Neural cell (in vitro differentiated cells): ENCODE data around the gene ADGRE3. TPM values are rescaled to one million over a fixed set of nuclear protein-coding genes. Genes with fewer than 3 reads are reported as not detected.

Source experiments
- H2AFZ ChIP-seq: fragments of 200-600, 300-800 bp; sonication (generic), shearing (Covaris generic); 2 replicates; pipeline ENCODE4 v1.6.0; 2014; ENCODE audit warnings: low read depth, mild to moderate bottlenecking, antibody characterized with exemption, low read length, moderate library complexity
- H3F3A ChIP-seq: fragments of 200-600 bp; shearing (Covaris generic); 2 replicates; pipeline ENCODE4 v1.6.1; 2016; ENCODE audit warnings: mild to moderate bottlenecking, moderate library complexity, mixed read lengths, antibody characterized with exemption, low read length; ENCODE audit not compliant: insufficient read depth, poor library complexity, severe bottlenecking
- H3K27ac ChIP-seq: fragments of 200-600, 300-800 bp; sonication (generic), shearing (Covaris generic); 2 replicates; pipeline ENCODE4 v1.5.1; 2014; ENCODE audit warnings: mild to moderate bottlenecking, low read length, moderate library complexity
- H3K27me3 ChIP-seq: fragments of 300-800, 200-600 bp; sonication (generic), shearing (Covaris generic); 2 replicates; pipeline ENCODE4 v1.6.0; 2014; ENCODE audit warnings: mild to moderate bottlenecking, low read depth, low read length, moderate library complexity; ENCODE audit not compliant: insufficient read depth
- H3K36me3 ChIP-seq: fragments of 300-800, 200-600 bp; sonication (generic), shearing (Covaris generic); 2 replicates; pipeline ENCODE4 v1.5.1; 2014; ENCODE audit warnings: mild to moderate bottlenecking, antibody characterized with exemption, low read length, moderate library complexity; ENCODE audit not compliant: insufficient read depth
- H3K4me2 ChIP-seq: fragments of 300-800, 200-600 bp; sonication (generic), shearing (Covaris generic); 2 replicates; pipeline ENCODE4 v1.6.0; 2014; ENCODE audit warnings: mild to moderate bottlenecking, low read length
- H3K4me3 ChIP-seq: fragments of 300-800, 200-600 bp; sonication (generic), shearing (Covaris generic); 2 replicates; pipeline ENCODE4 v1.5.1; 2014; ENCODE audit warnings: mild to moderate bottlenecking, low read length, moderate library complexity
- H3K79me2 ChIP-seq: fragments of 200-600 bp; shearing (Covaris generic); replicated peaks from 2 replicates; pipeline ENCODE4 v1.6.0; 2014; ENCODE audit warnings: mild to moderate bottlenecking, low read length, moderate library complexity; ENCODE audit not compliant: insufficient read depth
- H3K9ac ChIP-seq: fragments of 300-800, 200-600 bp; sonication (generic), shearing (Covaris generic); 2 replicates; pipeline ENCODE4 v1.6.1; 2016; ENCODE audit warnings: mild to moderate bottlenecking, low read length, mixed read lengths
- H3K9me2 ChIP-seq: fragments of 200-600 bp; shearing (Covaris generic); 2 replicates; pipeline ENCODE4 v1.6.1; 2016; ENCODE audit warnings: mild to moderate bottlenecking, low read length, mixed read lengths; ENCODE audit not compliant: insufficient read depth
- H3K9me3 ChIP-seq: fragments of 200-600, 300-800 bp; sonication (generic), shearing (Covaris generic); 2 replicates; pipeline ENCODE4 v1.6.1; 2016; ENCODE audit warnings: mild to moderate bottlenecking, mixed run types, low read length, moderate library complexity, mixed read lengths
- H4K20me1 ChIP-seq: fragments of 200-600 bp; shearing (Covaris generic); 2 replicates; pipeline ENCODE4 v1.6.1; 2016; ENCODE audit warnings: mild to moderate bottlenecking, mixed run types; ENCODE audit not compliant: insufficient read depth
- CTCF ChIP-seq: fragments of 450-650 bp; IDR thresholded peaks from 2 replicates; pipeline ENCODE4 v1.5.1; 2014; ENCODE audit warnings: antibody characterized with exemption, mild to moderate bottlenecking, moderate library complexity; ENCODE audit not compliant: poor library complexity, severe bottlenecking
- EP300 ChIP-seq: fragments of 450-650 bp; conservative IDR thresholded peaks from 2 replicates; pipeline ENCODE4 v1.6.1; 2014; ENCODE audit warnings: antibody characterized with exemption, mild to moderate bottlenecking, moderate library complexity; ENCODE audit not compliant: poor library complexity, severe bottlenecking
- EZH2 ChIP-seq: fragments of 200-600, 300-800 bp; shearing (Covaris generic), sonication (generic); IDR thresholded peaks from 2 replicates; pipeline ENCODE4 v1.6.1; 2014; ENCODE audit warnings: antibody characterized with exemption, low read length, borderline replicate concordance, mild to moderate bottlenecking; ENCODE audit not compliant: insufficient read depth, poor library complexity, severe bottlenecking
- MXI1 ChIP-seq: fragments of 450-650 bp; conservative IDR thresholded peaks from 2 replicates; pipeline ENCODE4 v1.6.1; 2014; ENCODE audit warnings: antibody characterized with exemption, mild to moderate bottlenecking; ENCODE audit not compliant: poor library complexity, severe bottlenecking
- POLR2AphosphoS5 ChIP-seq: IDR thresholded peaks from 2 replicates; pipeline ENCODE4 v1.6.1; 2012
- RAD21 ChIP-seq: fragments of 450-650 bp; conservative IDR thresholded peaks from 2 replicates; pipeline ENCODE4 v1.6.1; 2014; ENCODE audit warnings: antibody characterized with exemption, mild to moderate bottlenecking, moderate library complexity
- REST ChIP-seq: IDR thresholded peaks from 2 replicates; pipeline ENCODE4 v1.6.1; 2012; ENCODE audit warnings: borderline replicate concordance
- SMC3 ChIP-seq: fragments of 450-650 bp; conservative IDR thresholded peaks from 2 replicates; pipeline ENCODE4 v1.6.1; 2014; ENCODE audit warnings: antibody characterized with exemption, mild to moderate bottlenecking, moderate library complexity; ENCODE audit not compliant: poor library complexity
- TAF1 ChIP-seq: IDR thresholded peaks from 2 replicates; pipeline ENCODE4 v1.6.1; 2012; ENCODE audit warnings: low read depth
- polyA plus RNA-seq: library from polyadenylated mRNA; depleted of rRNA; stranded (reverse); fragments of >200 nt; gene quantifications from 2 replicates; pipeline ENCODE4 v1.2.3, GENCODE V29; 2014

The ADGRE3 gene
- polyA plus RNA-seq, 1 donor from 2014 or later = not detected

GRCh38 chr19:14580623-14581237, 93.9 kb downstream of the ADGRE3 start:
- Histone ChIP-seq H3K4me2 (no peak overlapping the region), H3K9me2 (no peaks in the 10 kb centered on the region), H3K36me3 (no peaks in the 10 kb centered on the region), H3K9ac (no peak overlapping the region), H3K9me3 (no peaks in the 10 kb centered on the region), H3K79me2 (no peaks in the 10 kb centered on the region), H4K20me1 (no peaks in the 10 kb centered on the region), H3F3A (no peaks in the 10 kb centered on the region), H3K4me3 (no peak overlapping the region), H3K27ac (no peak overlapping the region), H3K27me3 (no peaks in the 10 kb centered on the region), H2AFZ (no peak overlapping the region)
- TF ChIP-seq RAD21 (no peak), SMC3 (no peak), POLR2AphosphoS5 (no peak), EZH2 (no peak), CTCF (no peak), REST (no peak)

GRCh38 chr19:14577885-14578427, 96.7 kb downstream of the ADGRE3 start:
- Histone ChIP-seq H3K9me3 (no peaks in the 10 kb centered on the region), H3F3A (no peaks in the 10 kb centered on the region), H3K9me2 (no peaks in the 10 kb centered on the region), H4K20me1 (no peaks in the 10 kb centered on the region), H3K4me2 (no peak overlapping the region), H3K9ac (no peak overlapping the region), H3K4me3 (no peak overlapping the region), H3K36me3 (no peaks in the 10 kb centered on the region), H2AFZ (no peak overlapping the region), H3K27me3 (no peaks in the 10 kb centered on the region), H3K79me2 (no peaks in the 10 kb centered on the region), H3K27ac (no peak overlapping the region)
- TF ChIP-seq SMC3 = no peak
- TF ChIP-seq TAF1 = no peak
- no peak for TF ChIP-seq REST
- no peak for TF ChIP-seq MXI1
- TF ChIP-seq EP300 = no peak
- no peak for TF ChIP-seq RAD21
- no peak for TF ChIP-seq POLR2AphosphoS5
- TF ChIP-seq CTCF = no peak
- TF ChIP-seq EZH2 = no peak
